HCT116 (cell line): ENCODE data around the gene EIF2AK3.

Experiments
- CEBPB ChIP-seq: IDR thresholded peaks from 2 replicates; pipeline ENCODE4 v1.6.1; 2012; ENCODE audit warnings: low read depth
- EZH2phosphoT487 ChIP-seq: fragments of 200-600 bp; IDR thresholded peaks from 2 replicates; pipeline ENCODE4 v1.6.1; 2018; ENCODE audit warnings: antibody characterized with exemption, borderline replicate concordance
- MAX ChIP-seq: IDR thresholded peaks from 2 replicates; pipeline ENCODE4 v1.6.1; 2012
- POLR2AphosphoS5 ChIP-seq: IDR thresholded peaks from 2 replicates; pipeline ENCODE4 v1.6.1; 2011; ENCODE audit warnings: mild to moderate bottlenecking, low read depth, low read length, moderate library complexity
- SRF ChIP-seq: IDR thresholded peaks from 2 replicates; pipeline ENCODE4 v1.6.1; 2012; ENCODE audit warnings: low read depth
- TF ChIP-seq, protein P1 (sequence below), 3 experiments: fragments of 200-600 bp in 1 of 3; sonication (generic) in 1 of 3; IDR thresholded peaks in 2 of 3; conservative IDR thresholded peaks in 1 of 3; 2 replicates each; pipeline ENCODE4 v1.5.1; 2012 to 2017; ENCODE audit warnings: low read depth in 2 of 3, low read length in 2 of 3, antibody characterized with exemption in 1 of 3, borderline replicate concordance in 1 of 3, control low read depth in 1 of 3, mild to moderate bottlenecking in 1 of 3, mixed read lengths in 1 of 3, mixed run types in 1 of 3, moderate library complexity in 1 of 3; ENCODE audit not compliant: insufficient read depth in 1 of 3

GRCh38 chr2:88638123-88638650 is 10.9 kb upstream of the EIF2AK3 start:
- TF ChIP-seq CEBPB (no peak), MAX (no peak), POLR2AphosphoS5 (no peak), EZH2phosphoT487 (no peak), SRF (no peak)
- TF ChIP-seq, protein P1, sequence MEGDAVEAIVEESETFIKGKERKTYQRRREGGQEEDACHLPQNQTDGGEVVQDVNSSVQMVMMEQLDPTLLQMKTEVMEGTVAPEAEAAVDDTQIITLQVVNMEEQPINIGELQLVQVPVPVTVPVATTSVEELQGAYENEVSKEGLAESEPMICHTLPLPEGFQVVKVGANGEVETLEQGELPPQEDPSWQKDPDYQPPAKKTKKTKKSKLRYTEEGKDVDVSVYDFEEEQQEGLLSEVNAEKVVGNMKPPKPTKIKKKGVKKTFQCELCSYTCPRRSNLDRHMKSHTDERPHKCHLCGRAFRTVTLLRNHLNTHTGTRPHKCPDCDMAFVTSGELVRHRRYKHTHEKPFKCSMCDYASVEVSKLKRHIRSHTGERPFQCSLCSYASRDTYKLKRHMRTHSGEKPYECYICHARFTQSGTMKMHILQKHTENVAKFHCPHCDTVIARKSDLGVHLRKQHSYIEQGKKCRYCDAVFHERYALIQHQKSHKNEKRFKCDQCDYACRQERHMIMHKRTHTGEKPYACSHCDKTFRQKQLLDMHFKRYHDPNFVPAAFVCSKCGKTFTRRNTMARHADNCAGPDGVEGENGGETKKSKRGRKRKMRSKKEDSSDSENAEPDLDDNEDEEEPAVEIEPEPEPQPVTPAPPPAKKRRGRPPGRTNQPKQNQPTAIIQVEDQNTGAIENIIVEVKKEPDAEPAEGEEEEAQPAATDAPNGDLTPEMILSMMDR (IDR thresholded peaks at IDR 0.05 in 2 of 3, conservative IDR thresholded peaks at IDR 0.05 in 1 of 3; ENCODE audit: borderline replicate concordance in 1 of 3, insufficient read depth in 1 of 3, low read depth in 2 of 3, low read length in 2 of 3), result no peak
